GM12878 (cell line): ENCODE data around the gene ACRV1. TPM values are rescaled to one million over a fixed set of nuclear protein-coding genes. Genes with fewer than 3 reads are reported as not detected.
A peak's percentile ranks its signal among the peaks of the same experiment; 100 is the strongest.

Source experiments
- CTCF ChIP-seq, 3 experiments: IDR thresholded peaks in 2 of 3; conservative IDR thresholded peaks in 1 of 3; 2 replicates each; pipeline ENCODE4 v1.5.1; 2011; ENCODE audit warnings: low read depth in 3 of 3, low read length in 3 of 3, mild to moderate bottlenecking in 3 of 3, control low read depth in 2 of 3, moderate library complexity in 2 of 3, inconsistent platforms in 1 of 3, mixed read lengths in 1 of 3; ENCODE audit not compliant: control insufficient read depth in 2 of 3, insufficient read depth in 1 of 3; ENCODE audit errors: extremely low read depth in 1 of 3
- GABPA ChIP-seq: IDR thresholded peaks from 2 replicates; pipeline ENCODE4 v1.6.1; 2014; ENCODE audit warnings: antibody characterized with exemption, low read depth, mild to moderate bottlenecking, inconsistent platforms
- MEF2A ChIP-seq: IDR thresholded peaks from 2 replicates; pipeline ENCODE4 v1.6.1; 2011; ENCODE audit warnings: low read depth, mild to moderate bottlenecking, low read length, moderate library complexity; ENCODE audit not compliant: insufficient read depth
- MTA2 ChIP-seq: fragments of 450-650 bp; IDR thresholded peaks from 2 replicates; pipeline ENCODE4 v1.6.1; 2016; ENCODE audit warnings: low read depth, mild to moderate bottlenecking, moderate library complexity
- PKNOX1 ChIP-seq: fragments of 450-650 bp; IDR thresholded peaks from 2 replicates; pipeline ENCODE4 v1.6.1; 2016; ENCODE audit warnings: mild to moderate bottlenecking
- RAD21 ChIP-seq: IDR thresholded peaks from 2 replicates; pipeline ENCODE4 v1.6.1; 2011; ENCODE audit warnings: mild to moderate bottlenecking, low read depth, low read length, moderate library complexity; ENCODE audit not compliant: insufficient read depth
- RCOR1 ChIP-seq: conservative IDR thresholded peaks from 2 replicates; pipeline ENCODE4 v1.6.1; 2012; ENCODE audit warnings: low read depth, low read length, improper control_type of control experiment
- RELB ChIP-seq: fragments of 450-650 bp; IDR thresholded peaks from 2 replicates; pipeline ENCODE4 v1.6.1; 2017; ENCODE audit warnings: low read depth, mild to moderate bottlenecking, moderate library complexity
- REST ChIP-seq: IDR thresholded peaks from 2 replicates; pipeline ENCODE4 v1.6.1; 2012; ENCODE audit warnings: mild to moderate bottlenecking, low read depth, low read length
- SKIL ChIP-seq: fragments of 450-650 bp; IDR thresholded peaks from 2 replicates; pipeline ENCODE4 v1.6.1; 2017; ENCODE audit warnings: mild to moderate bottlenecking, low read depth, inconsistent platforms; ENCODE audit not compliant: poor library complexity, severe bottlenecking
- SMARCA5 ChIP-seq: fragments of 450-650 bp; IDR thresholded peaks from 2 replicates; pipeline ENCODE4 v1.6.1; 2017; ENCODE audit warnings: mild to moderate bottlenecking
- SPI1 ChIP-seq: IDR thresholded peaks from 2 replicates; pipeline ENCODE4 v1.6.1; 2011; ENCODE audit warnings: low read depth, mild to moderate bottlenecking, low read length, moderate library complexity, borderline replicate concordance; ENCODE audit not compliant: insufficient read depth
- USF1 ChIP-seq: IDR thresholded peaks from 2 replicates; pipeline ENCODE4 v1.6.1; 2011; ENCODE audit warnings: borderline replicate concordance, low read depth, mild to moderate bottlenecking, moderate library complexity, mixed read lengths, low read length; ENCODE audit not compliant: insufficient read depth; ENCODE audit errors: extremely low read length
- polyA plus RNA-seq, 11 experiments: library from polyadenylated mRNA; depleted of rRNA in 4 of 11; unstranded in 6 of 11; stranded (reverse) in 5 of 11; fragments of >200 nt; fragmentation: Nextera tagmentation in 4 of 11; fragmentation: Illumina TruSeq in 1 of 11; extraction: Ambion mirVana in 4 of 11; extraction: Trizol in 1 of 11; gene quantifications; 1 replicate in 1 of 11; 2 replicates in 10 of 11; pipeline versions ENCODE4 v1.2.1 to v1.2.3, GENCODE V29; 2011 to 2016; ENCODE audit warnings: inconsistent platforms in 2 of 11, missing spikeins in 2 of 11, low read depth in 1 of 11
- total RNA-seq, 4 experiments: library from RNA; depleted of rRNA in 3 of 4; stranded (reverse); fragments of >200 nt in 3 of 4; fragmentation: Illumina TruSeq in 1 of 4; extraction: Trizol in 1 of 4; gene quantifications; 2 replicates each; pipeline versions ENCODE4 v1.2.1 to v1.2.3, GENCODE V29; 2013 to 2021

The ACRV1 gene
- total and polyA plus RNA-seq, 10 of the 15 experiments (the other 5 are each of a cell fraction or from before 2014, with no cell fraction given) = 0.09 to 0.82 (median 0.23) TPM; not detected in 2

- TF ChIP-seq SKIL (no peak), MEF2A (no peak), GABPA (no peak), USF1 (no peak), SPI1 (0 out of 2 replicates have a peak, but pooled peaks have one; percentile 13), RAD21 (peak; percentile 33; the same call in 1 of the 2 replicates), REST (no peak), CTCF (IDR thresholded peaks at IDR 0.05 in 2 of 3, conservative IDR thresholded peaks at IDR 0.05 in 1 of 3; ENCODE audit: control insufficient read depth in 2 of 3, extremely low read depth in 1 of 3, insufficient read depth in 1 of 3, low read depth in 3 of 3, low read length in 3 of 3) (peak; percentile 34 to 50 (median 45); a peak in 5 of 6 replicates), RCOR1 (no peak), PKNOX1 (no peak), SMARCA5 (no peak), MTA2 (no peak), RELB (no peak; the same call in 1 of the 2 replicates)
Observed at GRCh38 chr11:125626288-125626950, 54.2 kb downstream of the ACRV1 start (continued).
